Gastrocnemius medialis (tissue), 4 donors: Measurements from ENCODE around the gene ATP1A2. TPM values are rescaled to one million over a fixed set of nuclear protein-coding genes. Genes with fewer than 3 reads are reported as not detected.

Experiments
- ATAC-seq, 2 donors: fragments of 150-250 bp; one replicate each; pipeline ENCODE4 v1.9.1; 2016
- DNase-seq, 2 donors: peaks; one replicate each; pipeline ENCODE4 v3.0.0-alpha.2; 2019
- H3K27ac ChIP-seq, 4 donors: fragments of 200-600 bp; sonication (generic); 1 replicate in 1 of 4; 2 replicates in 3 of 4; pipeline ENCODE4 v1.5.1; 2016 to 2018; ENCODE audit warnings: mild to moderate bottlenecking in 2 of 4, moderate library complexity in 1 of 4
- H3K27me3 ChIP-seq, 3 donors: fragments of 200-600 bp; sonication (generic) in 2 of 3; 1 replicate in 1 of 3; 2 replicates in 2 of 3; pipeline versions ENCODE4 v1.5.1 to v1.6.0; 2016 to 2019; ENCODE audit warnings: mild to moderate bottlenecking in 1 of 3, moderate library complexity in 1 of 3
- H3K36me3 ChIP-seq, 2 donors: fragments of 200-600 bp; sonication (generic) in 1 of 2; one replicate each; pipeline ENCODE4 v1.5.1; 2017 to 2018
- H3K4me1 ChIP-seq, 2 donors: fragments of 200-600 bp; sonication (generic) in 1 of 2; one replicate each; pipeline ENCODE4 v1.5.1; 2016 to 2017; ENCODE audit warnings: mild to moderate bottlenecking in 2 of 2
- H3K4me3 ChIP-seq, 4 donors: fragments of 200-600 bp; sonication (generic) in 3 of 4; 1 replicate in 1 of 4; 2 replicates in 3 of 4; pipeline ENCODE4 v1.5.1; 2016 to 2019; ENCODE audit warnings: mild to moderate bottlenecking in 2 of 4
- H3K9me3 ChIP-seq, 3 donors: fragments of 200-600 bp; sonication (generic) in 2 of 3; 1 replicate in 1 of 3; 2 replicates in 2 of 3; pipeline ENCODE4 v1.5.1; 2016 to 2019
- CTCF ChIP-seq, 5 experiments: fragments of 450-650 bp in 3 of 5; fragments of 200-600 bp in 2 of 5; sonication (generic) in 2 of 5; IDR thresholded peaks in 4 of 5; conservative IDR thresholded peaks in 1 of 5; 1 replicate in 4 of 5; 2 replicates in 1 of 5; pipeline ENCODE4 v1.5.1; 2016 to 2019; ENCODE audit warnings: antibody characterized with exemption in 5 of 5, mild to moderate bottlenecking in 3 of 5, moderate library complexity in 3 of 5
- POLR2A ChIP-seq, 2 donors: fragments of 450-650 bp; IDR thresholded peaks; one replicate each; pipeline ENCODE4 v1.6.1; 2017; ENCODE audit warnings: antibody characterized with exemption in 2 of 2, mild to moderate bottlenecking in 2 of 2, moderate library complexity in 2 of 2
- in situ Hi-C, 4 donors: fragments of 200-750 bp; cut with MboI; loops; one replicate each; pipeline versions ENCODE4 v1.15.0 to v1.8.0; 2017; ENCODE audit warnings: low sequenced_read_pairs in 4 of 4
- intact Hi-C: fragments of 100-400 bp; cut with DNase I; formaldehyde crosslinking; loops from one replicate; pipeline ENCODE4 v1.15.1; 2023; ENCODE audit warnings: low total_unique reads
- total RNA-seq, 4 donors: library from RNA; depleted of rRNA; stranded (reverse); fragments of >200 nt; gene quantifications; one replicate each; pipeline versions ENCODE4 v1.1.0 to v1.2.3, GENCODE V29; 2016

ATP1A2 gene
- total RNA-seq, 4 donors from 2014 or later = 281 to 710 (median 413) TPM

- ATAC-seq = peak; percentile 85 to 89
- peaks cover 3 to 7% of the 10 kb centered on the region in 2 donors for H3K4me1 ChIP-seq
- intact Hi-C loops = no loop called here
- no peaks in the 10 kb centered on the region for H3K36me3 ChIP-seq
- in situ Hi-C loops = no loop called here
- H3K4me3 ChIP-seq = peak overlapping the region; percentile 64 to 83 (median 66)
- no peak for TF ChIP-seq CTCF (IDR thresholded peaks at IDR 0.05 in 4 of 5, conservative IDR thresholded peaks at IDR 0.05 in 1 of 5)
- TF ChIP-seq POLR2A (IDR thresholded peaks at IDR 0.05) = peak in 1 of 2 donors; percentile 13
- no peaks in the 10 kb centered on the region for H3K9me3 ChIP-seq
- H3K27ac ChIP-seq = peak overlapping the region in 1 of 4 donors; percentile 16
- DNase-seq = peak; percentile 51 to 60
- H3K27me3 ChIP-seq = peaks cover 0 to 3% (median 0%) of the 10 kb centered on the region in 3 donors
These were observed 45.1 kb upstream of the ATP1A2 start for GRCh38 chr1:160070243-160071163.

- no peak overlapping the region for H3K4me3 ChIP-seq
- ATAC-seq = no peak
- no peak for DNase-seq
- intact Hi-C loops = no loop called here
- H3K27ac ChIP-seq = no peak overlapping the region
- H3K9me3 ChIP-seq = no peaks in the 10 kb centered on the region
- peaks cover 0 to 3% (median 0%) of the 10 kb centered on the region in 3 donors for H3K27me3 ChIP-seq
- in situ Hi-C loops = no loop called here
- no peak for TF ChIP-seq CTCF (IDR thresholded peaks at IDR 0.05 in 4 of 5, conservative IDR thresholded peaks at IDR 0.05 in 1 of 5)
- TF ChIP-seq POLR2A (IDR thresholded peaks at IDR 0.05) = no peak
- no peaks in the 10 kb centered on the region for H3K36me3 ChIP-seq
- H3K4me1 ChIP-seq = peaks cover 3 to 7% of the 10 kb centered on the region in 2 donors
These were observed 44.3 kb upstream of the ATP1A2 start for GRCh38 chr1:160071289-160071688.

GRCh38 chr1:160074865-160075264, 40.7 kb upstream of the ATP1A2 start:
- TF ChIP-seq CTCF (IDR thresholded peaks at IDR 0.05 in 4 of 5, conservative IDR thresholded peaks at IDR 0.05 in 1 of 5) (no peak), POLR2A (IDR thresholded peaks at IDR 0.05) (no peak)
- Histone ChIP-seq H3K36me3 (no peaks in the 10 kb centered on the region), H3K27me3 (peaks cover 0 to 3% (median 0%) of the 10 kb centered on the region in 3 donors), H3K4me1 (peaks cover 7 to 16% of the 10 kb centered on the region in 2 donors), H3K9me3 (no peaks in the 10 kb centered on the region), H3K27ac (no peak overlapping the region), H3K4me3 (no peak overlapping the region)
- in situ Hi-C loops (loop anchor here in 2 of 4 donors (25.0 kb wide), 2 partner anchors 212 to 287 kb away; partner anchors contain the start of genes NHLH1 (in 2 of the 2) and PEX19 (in 1 of the 2)), intact Hi-C loops (no loop called here)
- DNase-seq (no peak), ATAC-seq (no peak)

GRCh38 chr1:160075836-160076235, 39.7 kb upstream of the ATP1A2 start:
- DNase-seq = no peak
- no peak overlapping the region for H3K27ac ChIP-seq
- in situ Hi-C loops (loop anchor here in 2 of 4 donors (25.0 kb wide), 2 partner anchors 211 to 286 kb away; partner anchors contain the start of genes NHLH1 (in 2 of the 2) and PEX19 (in 1 of the 2)), intact Hi-C loops (no loop called here)
- H3K4me3 ChIP-seq = no peak overlapping the region
- TF ChIP-seq CTCF (IDR thresholded peaks at IDR 0.05 in 4 of 5, conservative IDR thresholded peaks at IDR 0.05 in 1 of 5) (no peak), POLR2A (IDR thresholded peaks at IDR 0.05) (no peak)
- H3K9me3 ChIP-seq = no peaks in the 10 kb centered on the region
- no peaks in the 10 kb centered on the region for H3K36me3 ChIP-seq
- peaks cover 2 to 14% of the 10 kb centered on the region in 2 donors for H3K4me1 ChIP-seq
- ATAC-seq = no peak
- peaks cover 0 to 3% (median 0%) of the 10 kb centered on the region in 3 donors for H3K27me3 ChIP-seq
